Uterus (tissue), 2 donors: ENCODE results near the gene ZNF516.

Experiments used
- POLR2A ChIP-seq, 2 donors: fragments of 450-650 bp; IDR thresholded peaks; one replicate each; pipeline ENCODE4 v1.6.1; 2016; ENCODE audit warnings: antibody characterized with exemption in 2 of 2, mild to moderate bottlenecking in 1 of 2, moderate library complexity in 1 of 2
- TF ChIP-seq, protein P1 (sequence below), 4 experiments: fragments of 200-600 bp in 2 of 4; fragments of 450-650 bp in 2 of 4; sonication (generic) in 2 of 4; IDR thresholded peaks; one replicate each; pipeline ENCODE4 v1.5.1; 2016 to 2019; ENCODE audit warnings: antibody characterized with exemption in 4 of 4, mild to moderate bottlenecking in 2 of 4, moderate library complexity in 1 of 4

DNA sequence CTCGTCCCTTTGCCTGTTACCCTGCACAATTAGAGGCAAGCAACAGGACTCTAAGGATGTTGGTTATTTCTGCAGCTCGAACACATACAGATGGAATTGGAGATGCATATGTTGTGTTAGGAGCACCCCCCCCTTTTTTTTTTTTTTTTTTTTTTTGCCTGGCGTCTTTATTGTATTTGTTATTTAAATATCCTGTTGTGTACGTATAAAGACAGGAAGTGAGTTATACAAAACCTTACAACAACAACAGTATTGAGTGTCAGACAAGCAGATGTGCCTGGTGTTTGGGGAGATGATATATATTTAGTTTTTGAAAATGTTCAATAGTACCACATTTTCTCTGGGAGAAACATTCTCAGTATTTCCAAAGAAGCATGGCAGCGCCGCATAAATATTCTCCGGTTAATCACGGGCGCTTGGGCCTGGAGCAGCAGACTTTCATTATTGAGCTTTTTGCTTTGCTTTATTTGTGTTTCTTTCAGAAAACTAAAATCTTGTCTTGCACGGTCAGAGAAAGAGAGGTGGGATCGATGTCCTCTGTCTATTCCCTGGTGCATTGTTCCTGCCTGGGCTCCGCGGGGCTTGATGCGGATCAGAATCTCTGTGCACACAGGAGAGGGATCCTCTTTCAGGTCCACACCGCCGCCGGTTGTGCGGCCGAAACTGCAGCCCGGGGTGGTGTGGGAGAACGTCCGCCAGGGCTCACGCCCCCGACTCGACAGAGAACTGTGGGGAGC lies 23.2 kb upstream of the ZNF516 start:
- TF ChIP-seq, protein P1, sequence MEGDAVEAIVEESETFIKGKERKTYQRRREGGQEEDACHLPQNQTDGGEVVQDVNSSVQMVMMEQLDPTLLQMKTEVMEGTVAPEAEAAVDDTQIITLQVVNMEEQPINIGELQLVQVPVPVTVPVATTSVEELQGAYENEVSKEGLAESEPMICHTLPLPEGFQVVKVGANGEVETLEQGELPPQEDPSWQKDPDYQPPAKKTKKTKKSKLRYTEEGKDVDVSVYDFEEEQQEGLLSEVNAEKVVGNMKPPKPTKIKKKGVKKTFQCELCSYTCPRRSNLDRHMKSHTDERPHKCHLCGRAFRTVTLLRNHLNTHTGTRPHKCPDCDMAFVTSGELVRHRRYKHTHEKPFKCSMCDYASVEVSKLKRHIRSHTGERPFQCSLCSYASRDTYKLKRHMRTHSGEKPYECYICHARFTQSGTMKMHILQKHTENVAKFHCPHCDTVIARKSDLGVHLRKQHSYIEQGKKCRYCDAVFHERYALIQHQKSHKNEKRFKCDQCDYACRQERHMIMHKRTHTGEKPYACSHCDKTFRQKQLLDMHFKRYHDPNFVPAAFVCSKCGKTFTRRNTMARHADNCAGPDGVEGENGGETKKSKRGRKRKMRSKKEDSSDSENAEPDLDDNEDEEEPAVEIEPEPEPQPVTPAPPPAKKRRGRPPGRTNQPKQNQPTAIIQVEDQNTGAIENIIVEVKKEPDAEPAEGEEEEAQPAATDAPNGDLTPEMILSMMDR (IDR thresholded peaks at IDR 0.05) = peak in 1 of 4 experiments; percentile 17
- no peak for TF ChIP-seq POLR2A (IDR thresholded peaks at IDR 0.05)
